Amniotic stem cell (primary cell): Measurements from ENCODE around the gene PELI2.

Experiments used
- DNase-seq: peaks from one replicate; lab custom pipeline; 2025; lab: John Stamatoyannopoulos, UW

PELI2 gene

DNA sequence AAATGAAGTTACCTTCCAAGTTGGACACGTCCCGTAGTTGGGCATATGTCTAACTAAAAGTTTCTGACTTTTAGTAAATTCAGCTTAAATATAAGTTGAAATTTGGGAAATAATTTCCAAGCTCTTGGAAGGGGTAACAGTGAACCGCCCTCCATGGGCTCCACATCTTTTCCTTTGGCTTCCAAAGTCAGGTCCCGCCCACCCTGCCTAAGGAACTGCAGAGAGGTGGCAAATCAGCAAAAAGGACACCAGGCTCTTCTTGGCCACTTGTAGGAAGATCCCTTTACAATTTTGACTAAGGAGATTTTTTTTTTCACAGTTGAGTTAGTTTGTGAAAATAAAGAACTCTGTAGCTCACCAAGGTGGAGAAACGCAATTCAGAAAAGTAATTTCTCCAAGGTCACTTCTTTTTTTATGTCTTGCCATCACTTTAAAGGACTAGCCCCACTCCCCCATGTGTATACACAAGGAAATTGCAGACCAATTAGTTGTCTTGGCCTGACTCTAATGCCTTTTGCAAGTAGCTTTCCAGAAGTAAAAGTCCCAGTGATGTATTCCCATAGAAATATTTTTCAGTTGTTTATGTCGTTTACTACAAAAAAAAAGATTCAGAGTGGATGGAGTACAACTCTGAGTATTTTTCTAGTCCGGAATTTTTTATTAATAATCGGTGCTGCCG is 181.2 kb downstream of the PELI2 start:
- DNase-seq = no peak

DNA sequence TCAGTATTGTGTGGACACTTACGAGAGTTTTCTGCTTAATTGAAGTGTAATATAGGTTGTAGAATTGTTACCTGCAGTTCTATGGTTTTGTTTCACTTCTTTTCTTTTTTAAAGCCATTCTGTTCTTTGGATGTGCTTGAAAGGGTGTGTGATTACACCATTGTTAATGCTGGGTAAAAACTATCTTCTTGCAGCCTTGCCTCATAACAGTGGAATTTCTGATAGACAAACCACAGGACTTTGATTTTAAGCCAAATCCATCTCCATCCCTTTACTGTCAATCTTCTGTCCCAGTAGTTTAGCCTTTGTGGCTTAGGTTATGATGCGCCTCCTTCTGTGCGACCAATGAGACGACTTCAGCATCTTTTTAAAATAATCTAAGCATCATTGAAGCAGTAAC is 182.3 kb downstream of the PELI2 start:
- DNase-seq = no peak

DNA sequence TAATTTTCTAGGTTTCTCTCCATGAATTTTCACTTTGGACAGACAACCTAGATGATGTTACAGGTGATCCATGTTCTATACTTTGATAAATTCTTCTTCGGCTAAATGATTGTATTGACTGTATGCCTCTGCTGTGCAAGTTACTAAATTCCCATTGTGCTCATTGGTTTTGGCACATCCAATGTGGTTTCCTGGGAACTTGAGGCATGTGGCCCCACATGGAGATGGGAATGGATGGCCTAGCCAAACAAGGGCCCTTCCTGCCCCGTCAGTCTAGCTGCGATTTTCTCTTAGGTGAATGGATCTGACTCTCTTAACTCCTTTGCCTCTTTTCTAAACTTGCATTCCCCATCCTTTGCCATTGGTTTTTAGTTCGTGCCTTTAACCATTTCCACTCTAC is 186.2 kb downstream of the PELI2 start:
- DNase-seq = no peak

DNA sequence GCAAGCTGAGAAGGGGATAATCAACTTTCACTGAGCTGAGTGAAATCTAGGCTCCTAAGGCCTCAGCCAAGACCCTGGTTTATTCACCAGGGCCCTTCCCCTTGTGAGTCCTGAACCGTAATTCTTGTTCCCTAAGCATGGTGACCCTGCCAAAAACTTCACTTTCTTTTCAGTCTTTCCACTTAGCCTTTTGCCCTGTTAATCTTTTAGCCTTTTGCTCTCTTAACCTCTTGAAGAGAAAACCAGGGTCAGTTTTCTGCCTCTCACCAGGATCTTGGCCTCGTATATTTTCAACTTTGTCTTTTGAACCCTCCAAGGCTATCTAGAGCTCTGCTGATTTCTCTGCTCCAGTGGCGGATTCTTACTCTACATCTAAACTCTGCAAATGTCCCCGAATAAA is 191.0 kb downstream of the PELI2 start:
- DNase-seq = no peak

DNA sequence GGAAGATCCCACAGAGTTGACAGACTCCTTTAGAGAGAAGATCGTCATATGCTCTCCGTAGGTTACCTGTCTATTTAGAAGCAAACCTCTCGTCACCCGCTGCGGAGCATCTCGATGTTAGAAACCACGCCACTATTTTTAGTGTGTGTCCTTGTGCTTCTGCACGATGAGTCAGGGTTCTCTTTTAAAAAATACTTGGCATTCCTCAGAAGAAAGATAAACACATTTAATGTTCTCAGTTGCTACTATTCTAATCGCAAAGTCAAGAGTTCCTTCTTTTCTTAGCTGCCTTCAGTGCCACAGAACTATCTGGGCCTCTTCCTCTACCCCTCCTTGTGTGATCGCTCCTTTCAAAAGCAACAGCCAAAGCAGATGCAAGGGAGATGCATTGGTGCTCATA is 192.4 kb downstream of the PELI2 start:
- no peak for DNase-seq

DNA sequence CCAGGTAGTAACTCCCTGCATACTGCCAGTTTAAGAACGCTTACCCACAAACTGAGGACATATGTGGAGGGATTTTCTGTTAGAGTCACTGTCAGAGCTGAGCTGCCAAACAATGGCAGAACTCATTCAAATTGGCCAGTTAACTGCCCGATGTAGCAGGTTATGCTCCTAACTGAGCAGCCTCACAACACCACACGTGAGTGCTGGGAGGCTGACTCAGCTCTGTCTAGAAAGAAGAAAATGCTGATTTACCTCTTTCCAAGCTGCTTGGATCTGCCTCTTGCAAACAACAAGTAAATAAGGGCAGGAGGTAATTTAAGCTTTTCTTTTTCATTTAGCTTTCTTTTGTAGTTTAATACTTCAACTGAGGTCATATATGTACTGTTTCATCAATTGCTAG is 195.6 kb downstream of the PELI2 start:
- no peak for DNase-seq

DNA sequence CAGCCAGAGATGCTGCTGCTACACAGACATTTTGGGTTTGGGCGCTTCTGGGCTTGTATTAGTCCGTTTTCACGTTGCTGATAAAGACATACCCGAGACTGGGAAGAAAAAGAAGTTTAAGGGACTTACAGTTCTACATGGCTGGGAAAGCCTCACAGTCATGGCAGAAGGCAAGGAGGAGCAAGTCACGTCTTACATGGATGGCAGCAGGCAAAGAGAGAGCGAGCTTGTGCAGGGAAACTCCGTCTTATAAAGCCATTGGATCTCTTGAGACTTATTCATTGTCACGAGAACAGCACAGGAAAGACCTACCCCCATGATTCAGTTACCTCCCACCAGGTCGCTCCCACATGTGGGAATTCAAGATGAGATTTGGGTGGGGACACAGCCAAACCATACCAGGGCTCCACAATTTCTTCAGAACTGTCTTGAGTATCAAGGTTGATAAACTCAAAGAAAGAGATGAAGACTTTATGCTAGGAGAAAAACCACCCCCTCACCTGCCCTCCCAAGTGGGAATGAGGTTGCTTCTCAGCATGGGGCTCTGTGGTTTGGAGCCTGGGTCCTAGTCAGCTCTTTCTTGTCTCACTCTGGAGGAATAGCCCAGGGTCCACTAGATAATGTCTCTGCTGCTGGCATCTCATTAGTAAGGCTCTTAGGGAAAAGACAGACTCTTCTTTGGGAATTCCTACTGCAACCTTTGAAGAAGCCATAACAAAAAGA is 200.3 kb downstream of the PELI2 start:
- no peak for DNase-seq

DNA sequence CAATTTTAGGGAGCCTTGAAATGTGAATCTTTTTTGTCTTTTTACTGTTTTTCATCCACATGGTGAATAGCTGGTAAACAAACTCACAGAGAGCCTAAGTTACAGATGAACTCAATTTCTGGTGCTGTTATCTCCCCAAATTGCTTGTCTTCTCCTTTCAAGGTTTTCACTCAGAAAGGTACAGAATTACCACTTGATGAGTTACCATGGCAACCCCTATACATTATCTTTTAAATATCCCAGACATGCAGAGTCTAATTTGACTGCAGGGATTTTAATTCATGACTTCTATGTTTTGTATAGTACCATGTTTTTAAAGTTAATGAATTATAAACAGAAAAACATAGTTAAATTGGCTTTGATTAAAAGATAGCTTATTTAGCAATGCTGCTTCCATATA is 203.7 kb downstream of the PELI2 start:
- no peak for DNase-seq

DNA sequence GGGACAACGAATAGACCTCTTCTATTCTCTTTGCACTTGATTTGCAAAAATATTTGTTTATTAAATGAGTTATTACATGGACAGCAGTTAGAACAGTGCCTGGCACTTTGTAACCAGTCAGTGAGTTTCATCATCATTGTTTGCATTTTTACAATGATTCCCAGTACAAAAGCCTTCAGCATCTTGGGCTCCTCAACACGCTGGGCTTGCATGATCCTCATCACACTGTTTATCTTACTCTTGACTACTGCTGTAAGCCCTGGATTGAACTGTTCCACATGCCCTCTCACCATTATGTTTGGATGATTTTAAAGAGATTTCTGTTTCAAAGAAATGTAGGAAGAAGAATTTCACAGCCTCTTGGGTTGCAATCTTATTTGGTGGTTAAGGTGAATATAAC is 204.3 kb downstream of the PELI2 start:
- DNase-seq = no peak

DNA sequence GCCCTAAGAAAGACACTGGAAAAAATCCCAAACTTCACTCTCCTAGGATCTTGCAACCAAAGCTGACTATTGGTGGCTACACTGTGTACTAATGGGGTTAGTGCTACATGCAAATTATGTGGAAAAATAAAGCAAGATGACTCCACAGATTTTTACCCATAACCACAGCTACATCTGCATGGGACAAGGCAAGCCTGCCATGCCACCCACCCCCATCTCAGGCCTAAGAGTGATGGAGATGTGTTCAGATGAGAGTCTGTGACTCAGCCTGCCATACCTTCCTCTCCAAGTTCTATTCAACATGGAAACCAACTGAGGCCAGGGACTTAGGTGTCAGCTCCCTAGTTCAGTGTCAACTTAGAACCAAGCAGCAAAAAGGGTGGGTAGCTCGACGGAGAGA is 206.2 kb downstream of the PELI2 start:
- no peak for DNase-seq

DNA sequence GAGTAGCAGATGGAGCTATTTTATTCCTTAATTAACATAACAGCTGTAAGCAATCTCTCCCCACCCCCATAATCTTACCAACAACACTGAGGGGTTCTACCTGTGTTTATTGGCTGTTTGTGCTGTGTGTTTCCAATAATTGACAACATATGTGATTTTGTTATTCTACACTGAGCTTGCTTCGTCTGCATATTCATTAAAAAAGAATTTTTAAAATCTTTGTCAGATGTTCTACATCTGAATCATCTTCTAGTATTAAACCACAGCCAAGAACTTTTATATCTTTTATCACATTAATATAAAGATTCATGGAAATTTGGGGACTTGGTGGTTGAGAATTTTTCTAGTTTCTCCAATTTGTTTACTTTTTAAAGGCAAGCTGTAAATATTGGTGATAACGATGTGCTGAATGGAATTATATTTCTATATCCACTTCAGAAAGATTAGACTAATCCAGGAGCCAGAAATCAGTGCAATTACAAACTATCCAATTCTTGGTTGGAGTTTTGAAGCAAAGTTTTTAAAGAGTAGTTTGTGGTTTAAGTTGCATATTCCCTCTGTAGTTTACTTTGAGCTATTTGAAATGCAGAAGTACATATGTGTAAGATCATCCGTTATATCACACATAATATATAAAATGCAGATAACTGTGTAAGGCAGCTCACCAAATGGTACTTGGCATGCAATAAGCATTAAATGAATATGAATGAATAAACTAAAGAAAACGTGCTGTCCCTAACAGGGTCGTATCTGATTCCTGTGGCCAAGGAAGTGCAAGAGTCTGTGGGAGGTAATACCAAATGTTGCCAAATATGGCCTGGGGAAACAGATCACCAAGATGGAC is 206.9 kb downstream of the PELI2 start:
- DNase-seq = no peak

DNA sequence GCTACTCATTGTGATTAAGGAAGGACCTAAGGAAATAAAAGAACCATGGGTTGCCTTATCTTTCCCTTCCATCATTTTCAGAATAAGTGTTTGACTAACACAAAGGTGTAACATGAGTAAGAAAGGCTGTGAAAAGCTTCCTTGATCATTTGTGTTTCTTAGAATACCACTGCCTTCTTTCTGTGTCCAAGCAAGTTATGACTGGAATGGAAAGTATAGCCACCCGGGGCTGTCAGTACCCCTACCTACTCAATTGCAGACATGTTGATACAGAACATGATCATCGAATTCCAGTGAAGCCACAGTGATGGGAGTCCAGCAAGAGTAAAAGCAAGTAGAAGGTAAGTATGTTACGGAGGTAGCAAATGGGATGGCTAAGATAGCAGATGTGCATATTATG is 209.8 kb downstream of the PELI2 start:
- DNase-seq = no peak

DNA sequence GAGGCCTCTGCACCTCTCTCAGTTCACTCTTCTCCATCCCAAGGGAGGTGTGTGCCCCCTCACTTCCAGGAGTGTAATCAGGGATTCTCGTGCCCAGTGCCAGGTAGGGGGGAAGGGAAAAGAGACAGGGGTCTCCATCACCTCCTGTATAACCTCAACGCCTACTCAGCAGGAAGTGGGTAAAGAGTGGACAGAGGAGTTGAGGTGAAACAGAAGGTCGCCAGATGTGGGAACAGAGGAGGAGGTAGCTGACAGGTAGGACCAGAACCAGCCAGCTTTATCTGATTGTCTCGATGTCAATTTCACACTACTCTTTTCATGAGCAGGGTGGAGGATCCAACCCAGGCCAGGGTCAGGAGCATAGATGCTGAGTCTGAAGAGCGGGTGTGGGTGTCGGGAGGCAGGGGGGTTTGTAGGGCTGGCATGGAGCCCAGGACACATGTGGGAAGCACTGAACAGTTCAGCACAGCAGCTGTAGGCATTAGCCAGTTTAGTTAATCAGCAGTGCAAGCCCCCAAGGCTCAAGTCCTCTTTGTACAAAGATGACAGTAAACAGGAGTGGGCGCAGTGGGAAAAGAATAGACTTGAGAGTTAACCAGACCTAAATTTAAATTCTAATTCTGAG is 213.5 kb downstream of the PELI2 start:
- DNase-seq = no peak

DNA sequence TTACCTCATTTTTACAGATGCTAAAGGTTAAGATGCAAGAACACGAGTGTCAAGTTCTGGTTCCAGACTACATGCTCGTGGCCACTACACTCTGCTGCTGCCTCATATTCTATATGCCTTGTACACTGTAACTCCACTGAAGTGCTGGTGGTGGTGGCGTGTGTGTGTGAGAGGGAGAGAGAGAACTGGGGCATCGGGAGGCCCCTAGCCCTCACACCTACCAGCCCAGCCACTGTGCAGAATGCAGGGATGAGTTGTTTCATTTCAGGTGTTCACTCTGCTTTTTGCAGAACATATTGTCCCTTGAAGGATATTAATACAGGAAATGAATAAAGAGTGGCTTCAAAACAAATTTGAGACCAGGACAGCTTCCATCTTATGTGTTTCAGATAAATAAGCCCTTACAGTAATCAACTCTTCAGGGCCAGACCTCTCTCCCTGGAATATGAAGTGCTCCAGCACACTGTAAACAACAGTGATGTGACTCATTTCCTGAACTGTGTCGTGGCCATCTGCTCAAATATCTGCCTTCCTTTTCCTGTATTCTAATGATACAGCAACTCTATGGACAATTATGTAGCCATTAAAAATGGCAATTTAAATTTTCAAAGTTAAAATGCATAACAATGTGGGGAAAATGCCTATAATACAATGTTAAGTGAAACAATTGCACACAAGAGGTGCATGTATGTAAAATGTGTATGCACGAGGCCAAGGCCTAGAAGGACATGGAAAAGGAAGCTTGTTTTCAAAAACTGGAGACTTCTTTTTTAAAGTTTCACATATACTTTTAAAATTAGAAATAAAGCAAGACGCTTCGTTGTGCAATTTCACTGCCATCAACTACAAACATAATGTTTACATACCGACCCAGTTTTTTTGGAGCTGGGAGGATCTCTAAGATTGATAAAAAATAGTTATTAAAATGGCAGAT is 215.4 kb downstream of the PELI2 start:
- peak; percentile 48 for DNase-seq

DNA sequence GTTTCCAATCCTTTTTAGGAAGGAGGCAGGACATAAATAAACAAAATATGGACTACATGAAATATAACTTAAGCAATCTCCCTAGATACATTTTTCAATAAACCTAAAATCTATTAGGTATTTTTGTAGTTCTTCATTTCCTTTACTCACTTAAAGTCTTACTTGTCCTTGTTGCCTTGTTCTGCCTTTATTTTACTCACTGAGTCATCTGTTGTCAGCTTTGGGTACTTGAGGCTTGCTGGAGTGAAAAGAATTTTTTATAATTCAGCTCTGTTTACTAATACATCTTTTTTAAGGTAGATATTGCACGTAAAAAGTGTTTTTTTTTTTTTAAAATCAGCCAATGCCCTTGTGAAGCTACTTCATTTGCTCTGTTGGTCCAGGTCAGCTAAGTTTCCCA is 216.2 kb downstream of the PELI2 start:
- DNase-seq = no peak

DNA sequence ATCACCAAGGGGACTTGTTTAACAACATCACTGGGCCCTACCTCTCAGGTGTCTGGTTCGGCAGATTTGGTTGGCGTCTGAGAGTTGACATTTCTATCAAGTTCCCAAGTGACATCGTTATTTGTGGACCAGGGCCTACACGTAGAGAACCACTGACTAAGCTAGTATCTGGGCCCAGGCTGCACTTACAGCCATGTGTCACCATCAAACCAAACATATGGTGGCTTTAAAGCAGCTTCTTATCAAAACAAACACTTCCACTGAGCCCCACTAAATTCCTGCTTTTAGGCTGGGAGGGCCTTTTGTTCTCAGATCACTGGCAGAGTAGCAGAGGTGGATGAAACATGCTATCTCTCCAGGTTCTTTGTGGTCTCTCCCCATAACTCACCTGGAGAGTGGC is 220.5 kb downstream of the PELI2 start:
- no peak for DNase-seq

DNA sequence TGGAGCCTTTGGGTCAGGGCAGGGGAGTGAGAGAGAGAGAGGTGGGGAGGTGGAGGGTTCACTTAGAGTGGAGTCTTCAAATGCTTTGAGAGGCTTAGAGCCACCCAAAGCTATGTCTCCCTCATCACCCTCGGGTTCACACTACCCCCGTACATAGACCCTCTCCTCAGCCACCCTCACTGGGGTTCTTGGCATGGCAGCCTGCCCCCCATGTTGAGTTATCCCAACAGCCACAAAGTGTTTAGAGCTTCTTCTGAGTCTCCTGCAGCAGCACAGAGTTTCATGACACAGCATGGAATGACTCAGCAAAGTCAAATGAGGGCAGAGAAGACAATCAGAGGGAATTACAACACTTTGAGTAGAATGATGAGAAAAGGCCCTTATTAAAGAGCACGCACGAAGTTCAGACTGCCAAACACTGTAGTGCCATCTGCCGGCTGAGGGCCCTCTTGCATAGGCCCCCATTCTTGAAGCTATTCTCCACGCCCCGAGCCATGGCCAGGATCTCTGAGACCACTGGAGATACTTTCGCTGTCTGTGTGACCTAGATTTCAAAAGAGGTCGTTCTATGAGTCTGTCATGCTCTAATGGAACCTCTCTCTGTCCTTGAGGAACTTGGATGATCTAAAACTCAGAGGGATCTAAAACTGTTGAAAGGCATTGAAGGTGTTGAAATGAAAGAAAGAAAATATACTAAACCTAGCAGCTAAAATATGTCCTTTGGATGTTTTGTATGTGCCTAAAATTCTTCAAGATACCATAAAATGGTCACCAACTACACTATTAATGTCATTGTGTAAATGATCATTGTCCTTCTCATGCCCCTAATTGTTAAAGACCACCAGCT is 221.9 kb downstream of the PELI2 start:
- peak; percentile 82 for DNase-seq

DNA sequence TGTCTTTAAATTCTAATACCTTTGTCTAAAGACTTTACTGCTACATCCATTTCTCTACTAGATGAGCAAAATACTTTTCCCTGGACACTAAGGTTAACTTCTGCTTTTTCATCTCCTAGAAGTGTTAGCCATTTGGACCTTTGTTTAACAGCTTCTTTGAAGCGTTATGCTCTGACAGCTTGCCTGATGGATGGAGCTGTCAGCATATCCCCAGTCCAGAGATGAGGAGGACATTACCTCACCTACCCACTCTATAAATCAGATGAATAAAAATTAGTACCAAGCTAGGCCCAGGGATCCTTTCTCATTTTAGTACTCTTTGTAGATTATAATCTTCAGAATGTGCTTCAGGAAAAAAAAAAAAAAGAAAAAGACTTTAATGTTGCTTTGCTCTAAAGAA is 222.7 kb downstream of the PELI2 start:
- no peak for DNase-seq

DNA sequence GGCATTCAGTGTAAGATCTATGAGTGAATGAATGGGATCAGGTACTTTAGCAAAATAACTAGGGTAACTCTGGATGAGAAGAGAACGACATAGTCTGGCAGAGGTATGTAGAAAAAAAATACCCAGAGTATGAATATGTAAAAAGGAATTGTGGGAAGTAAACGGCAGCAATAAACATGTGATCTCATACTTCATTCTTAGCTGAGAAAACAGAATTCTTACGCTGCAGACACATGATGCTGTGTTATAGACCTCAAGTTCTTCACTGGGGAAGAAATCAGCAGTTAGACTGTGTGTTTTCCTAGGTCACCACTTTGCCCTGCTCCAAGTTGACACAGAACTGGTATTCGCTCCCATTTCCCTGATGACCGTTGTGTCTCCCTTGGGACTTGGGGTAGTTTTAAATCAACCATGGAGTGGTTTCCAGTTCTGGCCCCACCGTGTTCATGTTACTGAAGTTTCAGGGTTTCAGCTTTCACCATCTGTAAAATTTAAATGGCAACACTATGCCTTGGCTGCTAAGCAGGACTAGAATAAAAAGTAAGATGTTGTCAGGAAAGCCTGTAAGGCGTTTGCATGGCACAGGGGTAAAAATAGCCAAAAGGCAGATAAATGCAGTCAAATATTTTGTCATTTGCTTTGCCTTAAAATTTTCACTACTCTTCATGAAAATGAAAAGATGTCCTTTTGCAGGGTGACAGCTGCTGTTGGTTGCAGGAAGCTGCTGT is 223.7 kb downstream of the PELI2 start:
- DNase-seq = no peak

DNA sequence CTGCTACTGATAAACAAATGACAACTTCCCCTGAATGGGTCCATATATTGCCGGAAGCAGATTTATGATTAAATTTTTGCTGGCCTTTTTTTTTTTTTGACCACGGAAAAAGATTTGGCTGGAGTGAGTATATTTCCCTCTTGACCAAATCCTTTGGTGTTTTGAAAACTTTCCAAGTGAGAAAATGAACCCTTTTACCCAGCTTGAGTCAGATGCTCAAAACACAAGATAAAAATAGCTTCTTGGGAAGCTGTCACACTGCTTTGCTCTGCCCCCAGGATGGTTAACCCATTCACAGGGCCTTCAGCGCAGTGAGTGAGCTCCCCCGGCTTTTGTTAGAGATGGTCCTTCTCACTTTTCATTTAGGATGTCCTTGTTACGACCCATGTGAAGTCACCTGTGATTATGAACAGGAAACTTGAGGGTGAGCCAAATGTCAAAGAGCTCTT is 224.3 kb downstream of the PELI2 start:
- DNase-seq = peak; percentile 18
